Fibroblast of lung (primary cell): ENCODE data around the gene GRK6. TPM values are rescaled to one million over a fixed set of nuclear protein-coding genes. Genes with fewer than 3 reads are reported as not detected.

Source experiments
- DNase-seq, 2 donors: peaks; one replicate each; pipeline versions ENCODE4 v3.0.0 to v3.0.0-alpha.2; 2010; ENCODE audit warnings: low read depth in 2 of 2
- H2AFZ ChIP-seq: 2 replicates; pipeline ENCODE4 v1.5.1; 2012; ENCODE audit warnings: low read length, control low read depth, inconsistent platforms
- H3K27ac ChIP-seq: 2 replicates; pipeline ENCODE4 v1.5.1; 2011; ENCODE audit warnings: low read length, control low read depth; ENCODE audit not compliant: insufficient read depth
- H3K27me3 ChIP-seq: 2 replicates; pipeline ENCODE4 v1.5.1; 2011; ENCODE audit warnings: mild to moderate bottlenecking, low read length; ENCODE audit not compliant: control insufficient read depth, insufficient read depth
- H3K36me3 ChIP-seq: 2 replicates; pipeline ENCODE4 v1.5.1; 2011; ENCODE audit warnings: low read length; ENCODE audit not compliant: control insufficient read depth, insufficient read depth
- H3K4me1 ChIP-seq: 2 replicates; pipeline ENCODE4 v1.5.1; 2011; ENCODE audit warnings: low read length; ENCODE audit not compliant: control insufficient read depth, insufficient read depth; ENCODE audit errors: extremely low read depth
- H3K4me2 ChIP-seq: 2 replicates; pipeline ENCODE4 v1.5.1; 2011; ENCODE audit warnings: low read length, control low read depth; ENCODE audit not compliant: insufficient read depth; ENCODE audit errors: extremely low read depth
- H3K4me3 ChIP-seq, 4 experiments: fragments of 200-600 bp in 1 of 4; sonication (generic) in 1 of 4; replicated peaks in 1 of 4; 2 replicates each; pipeline ENCODE4 v1.5.1; 2011 to 2016; ENCODE audit warnings: low read length in 4 of 4, low read depth in 3 of 4, mild to moderate bottlenecking in 3 of 4, control low read depth in 2 of 4, inconsistent platforms in 1 of 4, mixed read lengths in 1 of 4; ENCODE audit not compliant: insufficient read depth in 1 of 4; ENCODE audit errors: control extremely low read depth in 1 of 4
- H3K79me2 ChIP-seq: 2 replicates; pipeline ENCODE4 v1.5.1; 2012; ENCODE audit warnings: mild to moderate bottlenecking, low read length, inconsistent platforms; ENCODE audit not compliant: control insufficient read depth, insufficient read depth
- H3K9ac ChIP-seq: 2 replicates; pipeline ENCODE4 v1.5.1; 2011; ENCODE audit warnings: mild to moderate bottlenecking, low read length, control low read depth; ENCODE audit not compliant: insufficient read depth
- H3K9me3 ChIP-seq: 2 replicates; pipeline ENCODE4 v1.5.1; 2012; ENCODE audit warnings: low read depth, low read length; ENCODE audit not compliant: control insufficient read depth, insufficient read depth
- H4K20me1 ChIP-seq: 2 replicates; pipeline ENCODE4 v1.5.1; 2011; ENCODE audit warnings: low read length; ENCODE audit not compliant: control insufficient read depth, insufficient read depth; ENCODE audit errors: extremely low read depth
- CTCF ChIP-seq, 2 donors: IDR thresholded peaks in 1 of 2; conservative IDR thresholded peaks in 1 of 2; 1 replicate in 1 of 2; 2 replicates in 1 of 2; pipeline ENCODE4 v1.5.1; 2011 to 2012; ENCODE audit warnings: low read length in 2 of 2, control low read depth in 1 of 2, inconsistent platforms in 1 of 2, low read depth in 1 of 2, mild to moderate bottlenecking in 1 of 2
- EZH2 ChIP-seq: IDR thresholded peaks from 2 replicates; pipeline ENCODE4 v1.5.1; 2012; ENCODE audit warnings: low read length, control low read depth, mild to moderate bottlenecking; ENCODE audit errors: missing control alignments
- polyA plus RNA-seq, 2 donors: library from polyadenylated mRNA; depleted of rRNA in 1 of 2; stranded (reverse) in 1 of 2; unstranded in 1 of 2; fragments of >200 nt; gene quantifications; 2 replicates each; pipeline ENCODE4 v1.2.1, GENCODE V29; 2011 to 2012; ENCODE audit warnings: missing spikeins in 1 of 2
- total RNA-seq: library from RNA; depleted of rRNA; stranded (reverse); fragments of >200 nt; gene quantifications from 2 replicates; pipeline ENCODE4 v1.2.1, GENCODE V29; 2014

GRK6 gene
- total and polyA plus RNA-seq, 2 donors (not counting 1 experiment from before 2014, with no cell fraction given), result 15.0 to 15.8 TPM

GRCh38 chr5:177487144-177487543 is 60.7 kb downstream of the GRK6 start:
- Histone ChIP-seq H3K4me3 (no peak overlapping the region), H3K9ac (no peak overlapping the region), H3K79me2 (peaks cover 20% of the 10 kb centered on the region), H3K36me3 (peaks cover 70% of the 10 kb centered on the region), H3K27ac (no peak overlapping the region), H3K4me1 (peaks cover 4% of the 10 kb centered on the region), H3K27me3 (no peaks in the 10 kb centered on the region), H2AFZ (no peak overlapping the region), H3K9me3 (no peaks in the 10 kb centered on the region), H3K4me2 (no peak overlapping the region), H4K20me1 (no peaks in the 10 kb centered on the region)
- no peak for DNase-seq
- TF ChIP-seq EZH2 (no peak), CTCF (conservative IDR thresholded peaks at IDR 0.05 in 1 of 2, IDR thresholded peaks at IDR 0.05 in 1 of 2; ENCODE audit: low read depth in 1 of 2, low read length in 2 of 2) (no peak)

GRCh38 chr5:177487975-177488374 is 61.5 kb downstream of the GRK6 start:
- Histone ChIP-seq H3K4me1 (peaks cover 6% of the 10 kb centered on the region), H3K9ac (no peak overlapping the region), H4K20me1 (no peaks in the 10 kb centered on the region), H3K9me3 (no peaks in the 10 kb centered on the region), H3K27ac (no peak overlapping the region), H3K79me2 (peaks cover 29% of the 10 kb centered on the region), H3K4me3 (no peak overlapping the region), H3K27me3 (no peaks in the 10 kb centered on the region), H3K36me3 (peaks cover 73% of the 10 kb centered on the region), H3K4me2 (no peak overlapping the region), H2AFZ (no peak overlapping the region)
- no peak for DNase-seq
- no peak for TF ChIP-seq EZH2
- no peak for TF ChIP-seq CTCF (conservative IDR thresholded peaks at IDR 0.05 in 1 of 2, IDR thresholded peaks at IDR 0.05 in 1 of 2; ENCODE audit: low read depth in 1 of 2, low read length in 2 of 2)

- Histone ChIP-seq H3K27me3 (no peaks in the 10 kb centered on the region), H3K9me3 (no peaks in the 10 kb centered on the region), H3K36me3 (peaks cover 74% of the 10 kb centered on the region), H3K9ac (no peak overlapping the region), H3K27ac (no peak overlapping the region), H3K79me2 (peaks cover 41% of the 10 kb centered on the region), H3K4me3 (no peak overlapping the region), H3K4me1 (peaks cover 17% of the 10 kb centered on the region), H4K20me1 (no peaks in the 10 kb centered on the region), H2AFZ (no peak overlapping the region), H3K4me2 (no peak overlapping the region)
- TF ChIP-seq EZH2 (no peak), CTCF (conservative IDR thresholded peaks at IDR 0.05 in 1 of 2, IDR thresholded peaks at IDR 0.05 in 1 of 2; ENCODE audit: low read depth in 1 of 2, low read length in 2 of 2) (no peak)
- no peak for DNase-seq
These were observed 62.7 kb downstream of the GRK6 start for GRCh38 chr5:177489119-177489716.
